Osteocyte (in vitro differentiated cells): Measurements from ENCODE around the gene CREB5. TPM values are rescaled to one million over a fixed set of nuclear protein-coding genes. Genes with fewer than 3 reads are reported as not detected.

Source experiments
- DNase-seq: peaks from one replicate; pipeline ENCODE4 v3.0.0; 2021; ENCODE audit warnings: mixed read lengths; ENCODE audit not compliant: unreplicated experiment; ENCODE audit errors: extremely low spot score
- H3K27ac Mint-ChIP-seq: one replicate; pipeline ENCODE4 v1.8.0; 2021; ENCODE audit warnings: mild to moderate bottlenecking, mixed read lengths; ENCODE audit not compliant: unreplicated experiment
- H3K27me3 Mint-ChIP-seq: one replicate; pipeline ENCODE4 v1.8.0; 2021; ENCODE audit warnings: mixed read lengths; ENCODE audit not compliant: unreplicated experiment
- H3K36me3 Mint-ChIP-seq: one replicate; pipeline ENCODE4 v1.8.0; 2021; ENCODE audit warnings: mixed read lengths; ENCODE audit not compliant: unreplicated experiment
- H3K4me1 Mint-ChIP-seq: one replicate; pipeline ENCODE4 v1.8.0; 2021; ENCODE audit warnings: mixed read lengths; ENCODE audit not compliant: unreplicated experiment
- H3K4me3 Mint-ChIP-seq: one replicate; pipeline ENCODE4 v1.8.0; 2021; ENCODE audit warnings: mild to moderate bottlenecking, moderate library complexity, mixed read lengths; ENCODE audit not compliant: unreplicated experiment
- H3K9me3 Mint-ChIP-seq: one replicate; pipeline ENCODE4 v1.8.0; 2021; ENCODE audit warnings: mixed read lengths; ENCODE audit not compliant: unreplicated experiment
- CTCF ChIP-seq: fragments of 200-600 bp; sonication (generic); IDR thresholded peaks from 2 replicates; pipeline ENCODE4 v1.5.0; 2021; ENCODE audit warnings: antibody characterized with exemption, mild to moderate bottlenecking, moderate library complexity
- total RNA-seq: library from RNA; stranded (reverse); gene quantifications from 2 replicates; pipeline ENCODE4 v1.2.1, GENCODE V29; 2021

CREB5 gene
- total RNA-seq, 1 donor from 2014 or later = 7.5 TPM

- Mint-ChIP-seq H3K4me1 (peaks cover 61% of the 10 kb centered on the region), H3K27ac (no peak overlapping the region), H3K36me3 (no peaks in the 10 kb centered on the region), H3K27me3 (peaks cover 2% of the 10 kb centered on the region), H3K9me3 (no peaks in the 10 kb centered on the region), H3K4me3 (no peak overlapping the region)
- no peak for DNase-seq
- TF ChIP-seq CTCF = no peak
Measured at GRCh38 chr7:28478656-28479055, 66.3 kb downstream of the CREB5 start.

GRCh38 chr7:28479507-28479947, 67.2 kb downstream of the CREB5 start:
- Mint-ChIP-seq H3K9me3 (no peaks in the 10 kb centered on the region), H3K4me3 (no peak overlapping the region), H3K4me1 (peaks cover 58% of the 10 kb centered on the region), H3K36me3 (no peaks in the 10 kb centered on the region), H3K27me3 (no peaks in the 10 kb centered on the region), H3K27ac (no peak overlapping the region)
- TF ChIP-seq CTCF = no peak
- no peak for DNase-seq

GRCh38 chr7:28480595-28480994, 68.3 kb downstream of the CREB5 start:
- Mint-ChIP-seq H3K36me3 (no peaks in the 10 kb centered on the region), H3K4me3 (peak overlapping the region; percentile 0), H3K4me1 (peaks cover 53% of the 10 kb centered on the region), H3K27me3 (no peaks in the 10 kb centered on the region), H3K9me3 (no peaks in the 10 kb centered on the region), H3K27ac (peak overlapping the region; percentile 32)
- no peak for TF ChIP-seq CTCF
- no peak for DNase-seq

- Mint-ChIP-seq H3K9me3 (no peaks in the 10 kb centered on the region), H3K4me3 (peak overlapping the region; percentile 0), H3K4me1 (peaks cover 47% of the 10 kb centered on the region), H3K36me3 (no peaks in the 10 kb centered on the region), H3K27me3 (no peaks in the 10 kb centered on the region), H3K27ac (peak overlapping the region; percentile 32)
- no peak for DNase-seq
- TF ChIP-seq CTCF = no peak
Measured at GRCh38 chr7:28481091-28481926, 69.0 kb downstream of the CREB5 start.

- H3K4me3 Mint-ChIP-seq = no peak overlapping the region
- no peak for DNase-seq
Measured at GRCh38 chr7:28483112-28483511, 70.8 kb downstream of the CREB5 start.

More at GRCh38 chr7:28483112-28483511, 70.8 kb downstream of the CREB5 start:
- Mint-ChIP-seq H3K4me1 (peaks cover 38% of the 10 kb centered on the region), H3K36me3 (no peaks in the 10 kb centered on the region), H3K27ac (no peak overlapping the region), H3K27me3 (no peaks in the 10 kb centered on the region), H3K9me3 (no peaks in the 10 kb centered on the region)
- no peak for TF ChIP-seq CTCF
